Neural cell (in vitro differentiated cells): ENCODE data around the gene TECPR2.

Experiments used
- EP300 ChIP-seq: fragments of 450-650 bp; conservative IDR thresholded peaks from 2 replicates; pipeline ENCODE4 v1.6.1; 2014; ENCODE audit warnings: antibody characterized with exemption, mild to moderate bottlenecking, moderate library complexity; ENCODE audit not compliant: poor library complexity, severe bottlenecking
- EZH2 ChIP-seq: fragments of 200-600, 300-800 bp; shearing (Covaris generic), sonication (generic); IDR thresholded peaks from 2 replicates; pipeline ENCODE4 v1.6.1; 2014; ENCODE audit warnings: antibody characterized with exemption, low read length, borderline replicate concordance, mild to moderate bottlenecking; ENCODE audit not compliant: insufficient read depth, poor library complexity, severe bottlenecking
- RAD21 ChIP-seq: fragments of 450-650 bp; conservative IDR thresholded peaks from 2 replicates; pipeline ENCODE4 v1.6.1; 2014; ENCODE audit warnings: antibody characterized with exemption, mild to moderate bottlenecking, moderate library complexity
- TF ChIP-seq, protein P1 (sequence below): fragments of 450-650 bp; IDR thresholded peaks from 2 replicates; pipeline ENCODE4 v1.5.1; 2014; ENCODE audit warnings: antibody characterized with exemption, mild to moderate bottlenecking, moderate library complexity; ENCODE audit not compliant: poor library complexity, severe bottlenecking

DNA sequence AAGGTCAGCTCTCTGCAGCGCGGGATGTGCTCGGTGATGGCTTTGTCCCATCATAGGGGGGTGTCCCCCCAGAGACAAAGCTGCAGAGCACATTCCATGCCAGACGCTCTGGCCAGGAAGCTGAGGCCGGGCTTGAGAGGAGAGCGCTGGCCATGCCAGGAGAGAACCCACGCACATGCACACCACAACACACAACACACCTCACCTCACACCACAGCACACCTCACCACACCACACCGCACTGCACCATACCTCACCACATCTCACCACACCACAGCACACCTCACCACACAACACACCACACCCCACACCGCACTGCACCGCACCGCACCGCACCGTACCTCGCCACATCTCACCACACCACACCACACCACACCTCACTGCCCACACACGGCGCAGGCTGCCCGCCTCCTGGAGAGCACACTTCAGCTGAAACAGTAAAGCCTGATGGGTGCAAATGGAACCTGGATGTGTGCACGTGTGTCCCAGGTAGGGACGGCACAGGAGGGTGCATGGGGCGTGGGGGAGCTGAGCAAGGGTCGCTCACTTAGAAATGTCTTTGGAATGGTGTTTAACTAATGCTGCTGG lies 136.0 kb downstream of the TECPR2 start:
- TF ChIP-seq, protein P1, sequence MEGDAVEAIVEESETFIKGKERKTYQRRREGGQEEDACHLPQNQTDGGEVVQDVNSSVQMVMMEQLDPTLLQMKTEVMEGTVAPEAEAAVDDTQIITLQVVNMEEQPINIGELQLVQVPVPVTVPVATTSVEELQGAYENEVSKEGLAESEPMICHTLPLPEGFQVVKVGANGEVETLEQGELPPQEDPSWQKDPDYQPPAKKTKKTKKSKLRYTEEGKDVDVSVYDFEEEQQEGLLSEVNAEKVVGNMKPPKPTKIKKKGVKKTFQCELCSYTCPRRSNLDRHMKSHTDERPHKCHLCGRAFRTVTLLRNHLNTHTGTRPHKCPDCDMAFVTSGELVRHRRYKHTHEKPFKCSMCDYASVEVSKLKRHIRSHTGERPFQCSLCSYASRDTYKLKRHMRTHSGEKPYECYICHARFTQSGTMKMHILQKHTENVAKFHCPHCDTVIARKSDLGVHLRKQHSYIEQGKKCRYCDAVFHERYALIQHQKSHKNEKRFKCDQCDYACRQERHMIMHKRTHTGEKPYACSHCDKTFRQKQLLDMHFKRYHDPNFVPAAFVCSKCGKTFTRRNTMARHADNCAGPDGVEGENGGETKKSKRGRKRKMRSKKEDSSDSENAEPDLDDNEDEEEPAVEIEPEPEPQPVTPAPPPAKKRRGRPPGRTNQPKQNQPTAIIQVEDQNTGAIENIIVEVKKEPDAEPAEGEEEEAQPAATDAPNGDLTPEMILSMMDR, result no peak
- no peak for TF ChIP-seq EZH2
- TF ChIP-seq RAD21, result no peak
- TF ChIP-seq EP300, result no peak
